ENCODE measurements around the gene TFIP11.

TFIP11 gene

GRCh38 chr22:26450453-26451185 lies 61.7 kb downstream of the TFIP11 start:
- H3K36me3 ChIP-seq (ENCODE audit: insufficient read depth, low read length) = peaks cover 27% of the 10 kb centered on the region
- H3K27ac ChIP-seq = no peak overlapping the region
- no peak overlapping the region for H3K4me3 ChIP-seq
- no peaks in the 10 kb centered on the region for H3K9me3 ChIP-seq (ENCODE audit: low read depth, low read length)
- H3K9ac ChIP-seq (ENCODE audit: insufficient read length) = no peak overlapping the region
- DNase-seq (ENCODE audit: low read depth, low spot score) = no peak
- no peak for TF ChIP-seq POLR2AphosphoS5 (IDR thresholded peaks at IDR 0.05; ENCODE audit: borderline replicate concordance, low read depth, low read length)
- no peak for TF ChIP-seq FOXP2 (optimal IDR thresholded peaks at IDR 0.05; ENCODE audit: control extremely low read depth, extremely low read length, insufficient read depth)
- TF ChIP-seq EZH2 (IDR thresholded peaks at IDR 0.05) = no peak

- H3K9me3 ChIP-seq (ENCODE audit: low read depth, low read length) = no peaks in the 10 kb centered on the region
- H3K36me3 ChIP-seq (ENCODE audit: insufficient read depth, low read length) = peaks cover 23% of the 10 kb centered on the region
- no peak overlapping the region for H3K9ac ChIP-seq (ENCODE audit: insufficient read length)
- H3K4me3 ChIP-seq = no peak overlapping the region
- DNase-seq (ENCODE audit: low read depth, low spot score) = no peak
- TF ChIP-seq EZH2 (IDR thresholded peaks at IDR 0.05) (no peak), FOXP2 (optimal IDR thresholded peaks at IDR 0.05; ENCODE audit: control extremely low read depth, extremely low read length, insufficient read depth) (no peak), POLR2AphosphoS5 (IDR thresholded peaks at IDR 0.05; ENCODE audit: borderline replicate concordance, low read depth, low read length) (no peak)
- H3K27ac ChIP-seq = no peak overlapping the region
These were observed 63.3 kb downstream of the TFIP11 start for GRCh38 chr22:26448941-26449340.

GRCh38 chr22:26448334-26448733 lies 63.9 kb downstream of the TFIP11 start:
- no peak overlapping the region for H3K27ac ChIP-seq
- no peak overlapping the region for H3K4me3 ChIP-seq
- DNase-seq (ENCODE audit: low read depth, low spot score) = no peak
- H3K36me3 ChIP-seq (ENCODE audit: insufficient read depth, low read length) = peaks cover 18% of the 10 kb centered on the region
- H3K9me3 ChIP-seq (ENCODE audit: low read depth, low read length) = no peaks in the 10 kb centered on the region
- no peak overlapping the region for H3K9ac ChIP-seq (ENCODE audit: insufficient read length)
- TF ChIP-seq FOXP2 (optimal IDR thresholded peaks at IDR 0.05; ENCODE audit: control extremely low read depth, extremely low read length, insufficient read depth) (no peak), POLR2AphosphoS5 (IDR thresholded peaks at IDR 0.05; ENCODE audit: borderline replicate concordance, low read depth, low read length) (no peak), EZH2 (IDR thresholded peaks at IDR 0.05) (no peak)

GRCh38 chr22:26447584-26448329 lies 64.5 kb downstream of the TFIP11 start:
- no peaks in the 10 kb centered on the region for H3K9me3 ChIP-seq (ENCODE audit: low read depth, low read length)
- no peak for TF ChIP-seq POLR2AphosphoS5 (IDR thresholded peaks at IDR 0.05; ENCODE audit: borderline replicate concordance, low read depth, low read length)
- TF ChIP-seq FOXP2 (optimal IDR thresholded peaks at IDR 0.05; ENCODE audit: control extremely low read depth, extremely low read length, insufficient read depth) = no peak
- TF ChIP-seq EZH2 (IDR thresholded peaks at IDR 0.05) = no peak
- peaks cover 13% of the 10 kb centered on the region for H3K36me3 ChIP-seq (ENCODE audit: insufficient read depth, low read length)
- H3K4me3 ChIP-seq = no peak overlapping the region
- H3K9ac ChIP-seq (ENCODE audit: insufficient read length) = no peak overlapping the region
- no peak overlapping the region for H3K27ac ChIP-seq
- DNase-seq (ENCODE audit: low read depth, low spot score) = no peak

DNA sequence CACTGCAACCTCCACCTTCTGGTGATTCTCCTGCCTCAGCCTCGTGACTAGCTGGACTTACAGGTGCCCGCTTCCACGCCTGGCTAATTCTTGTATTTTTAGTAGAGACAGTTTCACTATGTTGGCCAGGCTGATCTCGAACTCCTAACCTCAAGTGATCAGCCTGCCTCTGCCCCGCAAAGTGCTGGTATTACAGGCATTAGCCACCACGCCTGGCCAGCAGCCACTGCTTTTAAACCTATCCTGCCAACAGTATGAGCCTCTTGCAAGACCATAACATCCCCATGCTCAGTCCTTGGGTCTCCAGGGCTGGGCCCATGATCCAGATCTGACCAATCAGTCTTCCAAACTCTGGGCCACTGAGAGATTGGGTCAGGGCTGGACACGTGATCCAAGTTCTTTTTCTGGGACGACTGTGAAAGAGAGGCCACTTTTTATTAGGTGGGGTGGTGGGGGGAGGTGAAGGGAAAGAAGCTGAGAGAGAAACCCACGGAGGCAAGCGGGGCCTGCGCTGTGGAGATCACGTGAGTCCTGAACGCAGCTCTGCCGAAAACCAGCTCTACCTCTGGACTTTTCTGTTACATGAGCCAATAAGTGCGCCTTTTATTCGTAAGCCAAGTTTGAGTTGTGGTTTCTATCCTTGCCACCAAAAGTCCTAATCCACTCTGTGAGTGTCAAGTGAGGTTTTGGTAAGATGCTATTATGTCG lies 65.3 kb downstream of the TFIP11 start:
- Histone ChIP-seq H3K27ac (no peak overlapping the region), H3K4me3 (no peak overlapping the region), H3K9me3 (ENCODE audit: low read depth, low read length) (no peaks in the 10 kb centered on the region), H3K36me3 (ENCODE audit: insufficient read depth, low read length) (peaks cover 6% of the 10 kb centered on the region; the same call in 1 of the 2 replicates), H3K9ac (ENCODE audit: insufficient read length) (no peak overlapping the region)
- TF ChIP-seq FOXP2 (optimal IDR thresholded peaks at IDR 0.05; ENCODE audit: control extremely low read depth, extremely low read length, insufficient read depth) = no peak
- no peak for TF ChIP-seq POLR2AphosphoS5 (IDR thresholded peaks at IDR 0.05; ENCODE audit: borderline replicate concordance, low read depth, low read length)
- TF ChIP-seq EZH2 (IDR thresholded peaks at IDR 0.05) = no peak
- no peak for DNase-seq (ENCODE audit: low read depth, low spot score)

DNA sequence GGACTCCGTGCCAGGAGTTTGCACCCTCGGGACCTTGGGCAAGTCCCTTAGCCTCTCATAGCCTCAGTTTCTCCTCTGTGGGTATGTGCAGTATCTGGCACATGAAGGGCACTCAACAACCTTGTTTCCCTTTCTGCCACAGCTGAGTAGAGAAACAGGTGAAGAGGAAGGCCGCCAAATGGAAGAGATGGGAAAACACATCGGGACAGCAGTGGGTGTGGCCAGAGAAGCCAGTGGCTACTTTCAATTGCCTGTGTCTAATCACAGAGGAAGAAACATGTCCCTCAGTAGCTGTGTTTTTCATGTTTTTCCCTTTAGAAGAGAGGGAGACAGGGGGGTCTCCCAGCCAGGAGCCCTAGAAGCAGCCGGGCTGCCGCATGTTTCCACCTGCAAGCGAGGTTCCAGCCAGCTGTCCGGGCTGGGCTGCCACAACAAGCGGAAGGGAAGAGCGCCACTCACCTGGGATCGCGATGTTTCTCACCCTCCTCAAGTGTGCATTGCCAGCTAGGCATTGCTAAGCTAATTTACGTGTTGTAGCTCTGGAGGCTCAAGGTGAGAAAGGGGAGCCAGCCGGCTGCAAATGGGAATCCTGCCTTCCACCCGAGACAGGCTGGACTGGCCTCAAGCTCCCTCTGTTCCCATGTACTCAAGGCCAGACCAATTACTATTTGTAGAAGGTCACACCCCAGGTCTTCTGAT lies 66.5 kb downstream of the TFIP11 start:
- no peak for DNase-seq (ENCODE audit: low read depth, low spot score)
- Histone ChIP-seq H3K9ac (ENCODE audit: insufficient read length) (no peak overlapping the region), H3K27ac (no peak overlapping the region), H3K4me3 (no peak overlapping the region), H3K9me3 (ENCODE audit: low read depth, low read length) (no peaks in the 10 kb centered on the region), H3K36me3 (ENCODE audit: insufficient read depth, low read length) (no peaks in the 10 kb centered on the region)
- TF ChIP-seq POLR2AphosphoS5 (IDR thresholded peaks at IDR 0.05; ENCODE audit: borderline replicate concordance, low read depth, low read length) (no peak), EZH2 (IDR thresholded peaks at IDR 0.05) (no peak), FOXP2 (optimal IDR thresholded peaks at IDR 0.05; ENCODE audit: control extremely low read depth, extremely low read length, insufficient read depth) (no peak)

DNA sequence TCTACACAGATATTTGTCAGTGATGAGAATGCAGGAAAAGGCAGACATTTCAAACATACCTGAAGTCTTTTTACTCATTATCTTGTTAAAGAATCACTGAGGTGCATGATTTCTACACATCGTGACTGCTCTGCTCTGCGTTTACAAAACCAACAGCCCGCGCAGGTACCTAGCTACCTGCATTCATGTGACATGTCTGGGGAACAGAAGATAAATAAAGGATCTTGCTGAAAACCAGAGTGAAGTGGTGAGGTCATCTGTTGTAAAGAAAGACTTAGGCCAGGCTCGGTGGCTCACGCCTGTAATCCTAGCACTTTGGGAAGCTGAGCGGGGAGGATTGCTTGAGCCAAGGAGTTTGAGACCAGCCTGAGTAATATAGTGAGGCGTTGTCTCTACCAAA lies 67.5 kb downstream of the TFIP11 start:
- no peak for DNase-seq (ENCODE audit: low read depth, low spot score)
- H3K36me3 ChIP-seq (ENCODE audit: insufficient read depth, low read length) = no peaks in the 10 kb centered on the region
- TF ChIP-seq EZH2 (IDR thresholded peaks at IDR 0.05) (no peak), FOXP2 (optimal IDR thresholded peaks at IDR 0.05; ENCODE audit: control extremely low read depth, extremely low read length, insufficient read depth) (no peak), POLR2AphosphoS5 (IDR thresholded peaks at IDR 0.05; ENCODE audit: borderline replicate concordance, low read depth, low read length) (no peak)

More for the DNA sequence above, 67.5 kb downstream of the TFIP11 start:
- Histone ChIP-seq H3K27ac (no peak overlapping the region), H3K9me3 (ENCODE audit: low read depth, low read length) (no peaks in the 10 kb centered on the region), H3K9ac (ENCODE audit: insufficient read length) (no peak overlapping the region), H3K4me3 (no peak overlapping the region)

Data from SK-N-MC (cell line).